ENCODE measurements around the gene GANAB. TPM values are rescaled to one million over a fixed set of nuclear protein-coding genes. Genes with fewer than 3 reads are reported as not detected.

GANAB gene
- total RNA-seq, 1 experiment from 2014 or later: 364 TPM

DNA sequence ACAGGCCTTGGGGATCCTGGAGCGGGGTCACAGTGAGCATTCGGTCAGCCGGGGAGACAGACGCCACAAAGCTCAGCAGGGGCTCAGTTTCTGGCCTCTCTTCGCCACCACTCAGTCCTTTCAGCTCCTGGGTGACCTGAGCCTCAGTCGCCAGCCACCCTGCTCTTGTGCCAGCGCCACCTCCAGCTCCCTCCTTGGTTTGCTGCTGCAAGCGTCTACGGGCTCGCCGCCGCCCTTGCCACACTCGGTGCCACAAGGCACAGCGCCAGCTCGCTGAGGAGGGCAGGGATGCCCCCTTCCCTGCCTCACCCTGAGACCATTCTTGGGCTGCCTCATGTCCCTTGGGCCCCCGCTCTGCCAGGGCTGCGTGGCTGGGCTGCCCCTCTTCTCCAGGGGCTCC lies 71.3 kb downstream of the GANAB start:
- TF ChIP-seq, protein P1, sequence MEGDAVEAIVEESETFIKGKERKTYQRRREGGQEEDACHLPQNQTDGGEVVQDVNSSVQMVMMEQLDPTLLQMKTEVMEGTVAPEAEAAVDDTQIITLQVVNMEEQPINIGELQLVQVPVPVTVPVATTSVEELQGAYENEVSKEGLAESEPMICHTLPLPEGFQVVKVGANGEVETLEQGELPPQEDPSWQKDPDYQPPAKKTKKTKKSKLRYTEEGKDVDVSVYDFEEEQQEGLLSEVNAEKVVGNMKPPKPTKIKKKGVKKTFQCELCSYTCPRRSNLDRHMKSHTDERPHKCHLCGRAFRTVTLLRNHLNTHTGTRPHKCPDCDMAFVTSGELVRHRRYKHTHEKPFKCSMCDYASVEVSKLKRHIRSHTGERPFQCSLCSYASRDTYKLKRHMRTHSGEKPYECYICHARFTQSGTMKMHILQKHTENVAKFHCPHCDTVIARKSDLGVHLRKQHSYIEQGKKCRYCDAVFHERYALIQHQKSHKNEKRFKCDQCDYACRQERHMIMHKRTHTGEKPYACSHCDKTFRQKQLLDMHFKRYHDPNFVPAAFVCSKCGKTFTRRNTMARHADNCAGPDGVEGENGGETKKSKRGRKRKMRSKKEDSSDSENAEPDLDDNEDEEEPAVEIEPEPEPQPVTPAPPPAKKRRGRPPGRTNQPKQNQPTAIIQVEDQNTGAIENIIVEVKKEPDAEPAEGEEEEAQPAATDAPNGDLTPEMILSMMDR (IDR thresholded peaks at IDR 0.05; ENCODE audit: unreplicated experiment): no peak
- Mint-ChIP-seq H3K4me3 (ENCODE audit: unreplicated experiment) (peak overlapping the region; percentile 100), H3K36me3 (ENCODE audit: insufficient read depth, unreplicated experiment) (peaks cover 72% of the 10 kb centered on the region), H3K4me1 (ENCODE audit: insufficient read depth, unreplicated experiment) (peaks cover 30% of the 10 kb centered on the region), H3K27me3 (ENCODE audit: insufficient read depth, unreplicated experiment) (no peaks in the 10 kb centered on the region), H3K9me3 (ENCODE audit: unreplicated experiment) (no peaks in the 10 kb centered on the region), H3K27ac (ENCODE audit: low read depth, unreplicated experiment) (peak overlapping the region; percentile 100)
- no TSS peak for BruUV-seq (replicated peaks)
- intact Hi-C loops (cut with micrococcal nuclease): no loop called here
- ChIA-PET CTCF (interaction anchor here (0.6 to 1.3 kb wide), 5 partner anchors 16 to 117 kb away, joined by 3 to 5 read pairs (median 3); partner anchors contain the start of gene TUT1), POLR2A (interaction anchor here (0.7 to 6.9 kb wide), 15 partner anchors 14 to 266 kb away, joined by 3 to 164 read pairs (median 9); partner anchors contain the start of genes AHNAK, B3GAT3, GANAB and MTA2)
- no peak for DNase-seq (ENCODE audit: unreplicated experiment)

Other genes starting within 250 kb of the GANAB start
- not detected in 2 replicates for gene SCGB1A1, start 227.6 kb downstream of the GANAB start, total RNA-seq (2022)
- 416 and 429 TPM in 2 replicates for gene AHNAK, start 99.8 kb downstream of the GANAB start, total RNA-seq (2022)
- gene EEF1G, start 72.7 kb downstream of the GANAB start, total RNA-seq (2022): 1,510 and 1,855 TPM in 2 replicates
- 26.0 and 28.3 TPM in 2 replicates for gene TUT1, start 55.1 kb downstream of the GANAB start, total RNA-seq (2022)
- 139 and 176 TPM in 2 replicates for gene MTA2, start 44.7 kb downstream of the GANAB start, total RNA-seq (2022)
- 33.9 and 43.7 TPM in 2 replicates for gene EML3, start 33.8 kb downstream of the GANAB start, total RNA-seq (2022)
- gene ROM1, start 33.4 kb downstream of the GANAB start, total RNA-seq (2022): 2.5 and 2.9 TPM in 2 replicates
- gene B3GAT3, start 24.6 kb downstream of the GANAB start, total RNA-seq (2022): 40.1 and 42.4 TPM in 2 replicates
- 17.4 and 19.3 TPM in 2 replicates for gene INTS5, start 6.7 kb upstream of the GANAB start, total RNA-seq (2022)
- gene C11orf98, start 18.6 kb upstream of the GANAB start, total RNA-seq (2022): 81.2 and 91.6 TPM in 2 replicates
- gene CSKMT, start 18.7 kb upstream of the GANAB start, total RNA-seq (2022): 15.4 and 31.2 TPM in 2 replicates
- gene UQCC3, start 25.1 kb upstream of the GANAB start, total RNA-seq (2022): 11.6 and 13.8 TPM in 2 replicates
- 8.3 and 8.7 TPM in 2 replicates for gene LBHD1, start 25.7 kb upstream of the GANAB start, total RNA-seq (2022)
- 146 and 153 TPM in 2 replicates for gene UBXN1, start 32.5 kb upstream of the GANAB start, total RNA-seq (2022)
- 0.42 and 0.81 TPM in 2 replicates for gene LRRN4CL, start 42.9 kb upstream of the GANAB start, total RNA-seq (2022)
- 33.1 and 46.6 TPM in 2 replicates for gene BSCL2, start 60.8 kb upstream of the GANAB start, total RNA-seq (2022)
- not detected in 2 replicates for gene GNG3, start 61.1 kb upstream of the GANAB start, total RNA-seq (2022)
- gene HNRNPUL2, start 80.8 kb upstream of the GANAB start, total RNA-seq (2022): 36.4 and 36.6 TPM in 2 replicates
- 27.3 and 31.9 TPM in 2 replicates for gene TTC9C, start 81.9 kb upstream of the GANAB start, total RNA-seq (2022)
- 7.1 and 11.6 TPM in 2 replicates for gene ZBTB3, start 107.5 kb upstream of the GANAB start, total RNA-seq (2022)
- gene POLR2G, start 115.0 kb upstream of the GANAB start, total RNA-seq (2022): 95.0 and 95.1 TPM in 2 replicates
- 11.6 and 12.0 TPM in 2 replicates for gene TAF6L, start 124.8 kb upstream of the GANAB start, total RNA-seq (2022)
- gene TMEM179B, start 140.8 kb upstream of the GANAB start, total RNA-seq (2022): 45.1 and 47.8 TPM in 2 replicates
- 9.6 and 9.9 TPM in 2 replicates for gene TMEM223, start 145.4 kb upstream of the GANAB start, total RNA-seq (2022)
- gene NXF1, start 158.8 kb upstream of the GANAB start, total RNA-seq (2022): 47.6 and 53.3 TPM in 2 replicates
- gene STX5, start 185.4 kb upstream of the GANAB start, total RNA-seq (2022): 71.8 and 72.0 TPM in 2 replicates
- gene TEX54, start 186.2 kb upstream of the GANAB start, total RNA-seq (2022): not detected in 2 replicates
- gene WDR74, start 193.0 kb upstream of the GANAB start, total RNA-seq (2022): 91.3 and 115 TPM in 2 replicates
- 838 and 896 TPM in 2 replicates for gene SLC3A2, start 234.3 kb upstream of the GANAB start, total RNA-seq (2022)